Measurements from ENCODE around the gene DCAF6.
"Not testable (repeated sequence)": the region's sequence is repeated elsewhere in the genome, so short reads cannot be mapped to it uniquely, and the experiment has no call there.

DCAF6 gene

DNA sequence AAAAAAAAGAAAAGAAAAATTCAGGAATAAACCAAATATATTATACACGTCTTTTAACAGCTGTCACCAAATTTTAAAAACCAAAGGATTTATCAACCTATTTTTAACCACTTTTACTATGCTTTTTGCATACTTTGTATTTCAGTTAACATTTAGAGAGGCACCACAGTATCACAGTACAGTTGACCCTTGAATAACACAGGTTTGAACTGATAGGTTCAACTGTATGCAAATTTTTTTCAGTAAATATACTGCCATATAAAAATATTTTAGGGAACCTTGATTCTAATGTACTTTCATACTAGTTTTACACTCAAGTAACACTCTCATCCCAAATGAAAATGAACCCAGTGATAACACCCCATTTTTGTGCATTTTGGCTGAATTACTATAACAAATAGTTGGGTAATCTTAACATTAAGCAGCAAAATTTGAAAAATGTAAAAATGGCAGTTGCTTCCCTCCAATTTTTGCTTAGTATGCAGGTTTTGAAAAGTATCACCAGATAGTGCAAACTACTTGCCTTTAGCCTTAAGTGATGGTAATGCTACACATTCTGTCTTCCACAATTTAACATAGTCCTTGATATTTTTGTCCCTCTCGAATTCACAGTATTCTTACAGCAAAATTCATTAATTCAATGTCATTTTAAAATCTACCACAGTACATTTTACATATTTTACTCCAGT, 11.8 kb upstream of the DCAF6 start:
- H3K9me3 ChIP-seq = no peaks in the 10 kb centered on the region
- H3K4me1 ChIP-seq (ENCODE audit: control insufficient read depth in 1 of 2, insufficient read depth in 1 of 2, low read depth in 1 of 2, low read length in 1 of 2) = no peaks in the 10 kb centered on the region
- no peak overlapping the region for H3K27ac ChIP-seq
- no peaks in the 10 kb centered on the region for H3K36me3 ChIP-seq
- TF ChIP-seq, protein P1, sequence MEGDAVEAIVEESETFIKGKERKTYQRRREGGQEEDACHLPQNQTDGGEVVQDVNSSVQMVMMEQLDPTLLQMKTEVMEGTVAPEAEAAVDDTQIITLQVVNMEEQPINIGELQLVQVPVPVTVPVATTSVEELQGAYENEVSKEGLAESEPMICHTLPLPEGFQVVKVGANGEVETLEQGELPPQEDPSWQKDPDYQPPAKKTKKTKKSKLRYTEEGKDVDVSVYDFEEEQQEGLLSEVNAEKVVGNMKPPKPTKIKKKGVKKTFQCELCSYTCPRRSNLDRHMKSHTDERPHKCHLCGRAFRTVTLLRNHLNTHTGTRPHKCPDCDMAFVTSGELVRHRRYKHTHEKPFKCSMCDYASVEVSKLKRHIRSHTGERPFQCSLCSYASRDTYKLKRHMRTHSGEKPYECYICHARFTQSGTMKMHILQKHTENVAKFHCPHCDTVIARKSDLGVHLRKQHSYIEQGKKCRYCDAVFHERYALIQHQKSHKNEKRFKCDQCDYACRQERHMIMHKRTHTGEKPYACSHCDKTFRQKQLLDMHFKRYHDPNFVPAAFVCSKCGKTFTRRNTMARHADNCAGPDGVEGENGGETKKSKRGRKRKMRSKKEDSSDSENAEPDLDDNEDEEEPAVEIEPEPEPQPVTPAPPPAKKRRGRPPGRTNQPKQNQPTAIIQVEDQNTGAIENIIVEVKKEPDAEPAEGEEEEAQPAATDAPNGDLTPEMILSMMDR (IDR thresholded peaks at IDR 0.05) = no peak
- H3K4me3 ChIP-seq (ENCODE audit: low read depth in 1 of 2, low read length in 1 of 2) = no peak overlapping the region
- H3K27me3 ChIP-seq = no peaks in the 10 kb centered on the region

DNA sequence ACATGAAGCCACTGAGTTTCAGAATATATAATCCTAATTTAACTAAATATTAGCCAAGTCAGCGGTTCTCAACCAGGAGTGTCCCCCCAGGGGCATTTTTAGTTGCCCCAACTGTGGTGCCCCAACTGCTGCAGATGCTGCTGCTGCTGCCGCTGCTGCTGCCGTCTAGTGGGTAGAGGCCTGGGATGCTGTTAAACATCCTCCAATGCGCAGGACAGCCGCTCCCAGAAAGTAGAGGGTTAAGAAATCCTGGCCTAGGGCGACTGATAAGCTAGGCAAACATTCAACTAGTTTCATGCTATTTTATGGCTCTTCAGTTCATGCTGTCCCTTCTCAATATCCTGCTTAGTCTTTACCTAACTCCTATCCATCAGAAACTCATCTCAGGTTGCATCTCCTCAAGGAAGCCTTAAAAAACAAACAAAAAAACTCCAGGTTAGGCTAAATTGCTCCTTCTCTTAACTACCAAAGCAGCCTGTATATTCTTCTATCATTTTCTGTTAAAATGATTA, 9.9 kb upstream of the DCAF6 start:
- H3K4me1 ChIP-seq (ENCODE audit: control insufficient read depth in 1 of 2, insufficient read depth in 1 of 2, low read depth in 1 of 2, low read length in 1 of 2) = no peaks in the 10 kb centered on the region
- no peak overlapping the region for H3K27ac ChIP-seq
- H3K36me3 ChIP-seq = no peaks in the 10 kb centered on the region
- H3K27me3 ChIP-seq = no peaks in the 10 kb centered on the region
- no peaks in the 10 kb centered on the region for H3K9me3 ChIP-seq
- TF ChIP-seq, protein P1 (IDR thresholded peaks at IDR 0.05) = no peak
- no peak overlapping the region for H3K4me3 ChIP-seq (ENCODE audit: low read depth in 1 of 2, low read length in 1 of 2)

DNA sequence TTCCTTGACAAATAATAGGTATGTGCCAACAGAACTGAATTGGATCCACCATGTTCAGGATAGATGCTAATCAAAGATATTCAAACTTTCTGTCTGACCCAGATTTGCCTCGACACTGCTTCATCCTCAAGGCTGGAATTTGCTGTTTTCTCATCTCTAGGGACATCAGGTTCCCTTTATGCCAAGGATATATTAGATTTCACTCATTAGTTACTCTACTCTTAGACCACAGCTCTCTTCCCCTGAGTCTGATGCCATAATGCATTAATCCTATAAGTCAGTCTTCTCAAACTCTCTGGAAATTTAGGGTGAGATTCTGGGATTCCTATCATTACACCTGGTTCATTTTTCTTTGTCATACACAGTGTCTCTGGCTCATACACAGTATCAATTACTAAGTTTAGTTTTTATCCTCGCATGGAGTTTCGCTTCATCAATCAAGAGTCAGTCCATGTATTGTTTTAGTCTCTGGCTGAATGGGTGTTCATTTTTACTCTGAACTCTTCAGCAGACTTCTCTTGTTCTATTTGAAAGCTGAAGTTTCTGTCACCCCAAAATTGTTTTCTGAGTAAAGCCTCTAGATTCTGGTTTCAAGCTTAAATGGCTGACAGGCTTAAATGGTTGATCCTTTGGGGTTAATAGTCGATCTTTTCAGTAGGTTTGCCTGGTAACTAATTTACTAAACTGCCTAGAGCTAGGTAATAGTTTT, 9.3 kb upstream of the DCAF6 start:
- no peak overlapping the region for H3K27ac ChIP-seq
- TF ChIP-seq, protein P1 (IDR thresholded peaks at IDR 0.05) = no peak
- H3K4me3 ChIP-seq (ENCODE audit: low read depth in 1 of 2, low read length in 1 of 2) = no peak overlapping the region
- H3K36me3 ChIP-seq = no peaks in the 10 kb centered on the region
- H3K4me1 ChIP-seq (ENCODE audit: control insufficient read depth in 1 of 2, insufficient read depth in 1 of 2, low read depth in 1 of 2, low read length in 1 of 2) = no peaks in the 10 kb centered on the region
- no peaks in the 10 kb centered on the region for H3K9me3 ChIP-seq
- no peaks in the 10 kb centered on the region for H3K27me3 ChIP-seq

DNA sequence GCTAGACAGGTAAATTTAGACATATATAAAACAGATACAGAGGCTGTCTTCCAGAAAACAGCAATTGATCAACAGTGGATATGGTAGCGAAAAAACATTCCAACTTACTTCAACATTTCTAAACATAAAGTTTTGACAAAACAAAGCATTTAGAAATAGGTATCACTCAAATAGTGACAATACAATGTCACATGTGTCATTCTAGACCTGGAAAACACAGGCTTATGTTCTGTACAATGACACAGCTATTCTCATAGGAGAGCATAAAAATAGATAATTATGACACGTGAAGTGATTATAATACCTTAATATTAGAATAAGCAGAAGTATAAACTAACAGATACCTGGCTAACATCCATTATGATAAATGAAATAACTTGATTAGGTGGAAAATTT, 8.0 kb upstream of the DCAF6 start:
- Histone ChIP-seq H3K9me3 (no peaks in the 10 kb centered on the region), H3K27me3 (no peaks in the 10 kb centered on the region), H3K4me3 (ENCODE audit: low read depth in 1 of 2, low read length in 1 of 2) (no peak overlapping the region), H3K27ac (no peak overlapping the region), H3K4me1 (ENCODE audit: control insufficient read depth in 1 of 2, insufficient read depth in 1 of 2, low read depth in 1 of 2, low read length in 1 of 2) (no peaks in the 10 kb centered on the region), H3K36me3 (no peaks in the 10 kb centered on the region)
- TF ChIP-seq, protein P1 (IDR thresholded peaks at IDR 0.05) = no peak

DNA sequence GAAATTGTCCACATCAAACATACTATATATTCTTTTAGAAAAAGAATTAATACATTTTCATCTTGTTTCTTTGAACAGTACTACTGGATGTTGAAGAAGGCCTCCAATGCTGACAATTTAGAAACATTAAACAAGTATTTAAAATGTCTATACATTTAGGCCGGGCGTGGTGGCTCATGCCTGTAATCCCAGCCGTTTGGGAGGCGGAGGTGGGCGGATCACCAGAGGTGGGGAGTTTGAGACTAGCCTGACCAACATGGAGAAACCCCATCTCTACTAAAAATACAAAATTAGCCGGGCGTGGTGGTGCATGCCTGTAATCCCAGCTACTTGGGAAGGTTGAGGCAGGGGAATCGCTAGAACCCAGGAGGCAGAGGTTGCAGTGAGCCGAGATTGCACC, 7.6 kb upstream of the DCAF6 start:
- H3K4me3 ChIP-seq (ENCODE audit: low read depth in 1 of 2, low read length in 1 of 2); H3K36me3 ChIP-seq: not testable (repeated sequence)

DNA sequence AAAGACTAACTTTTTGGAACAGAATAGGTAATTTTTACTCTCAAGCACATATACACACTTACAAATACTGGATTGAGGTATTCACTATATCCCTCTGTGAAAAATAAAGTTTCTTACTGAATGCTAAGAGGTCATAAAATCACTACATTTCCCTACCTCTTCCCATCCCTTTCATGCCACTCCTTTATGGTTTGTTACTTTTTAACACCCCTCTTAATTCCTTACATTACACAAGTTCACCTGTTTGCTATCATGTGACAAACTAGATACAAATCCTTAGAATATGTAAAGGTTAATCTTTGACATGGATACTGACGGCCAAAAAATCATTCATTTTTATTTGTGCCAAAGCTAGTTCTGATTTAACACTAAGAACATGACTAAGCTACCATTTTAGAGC, 6.8 kb upstream of the DCAF6 start:
- TF ChIP-seq, protein P1 (IDR thresholded peaks at IDR 0.05) = no peak
- Histone ChIP-seq H3K4me1 (ENCODE audit: control insufficient read depth in 1 of 2, insufficient read depth in 1 of 2, low read depth in 1 of 2, low read length in 1 of 2) (peaks cover 11 to 12% of the 10 kb centered on the region in 2 experiments), H3K27me3 (no peaks in the 10 kb centered on the region), H3K36me3 (no peaks in the 10 kb centered on the region), H3K9me3 (no peaks in the 10 kb centered on the region), H3K27ac (no peak overlapping the region), H3K4me3 (ENCODE audit: low read depth in 1 of 2, low read length in 1 of 2) (no peak overlapping the region)

More for the DNA sequence above, 7.6 kb upstream of the DCAF6 start:
- H3K4me1 ChIP-seq (ENCODE audit: control insufficient read depth in 1 of 2, insufficient read depth in 1 of 2, low read depth in 1 of 2, low read length in 1 of 2); H3K27me3 ChIP-seq; H3K27ac ChIP-seq; H3K9me3 ChIP-seq: not testable (repeated sequence)

All from neutrophil (primary cell).